HEK293 (cell line): Measurements from ENCODE around the gene HOXD3.

Experiments used
- KLF1 ChIP-seq: fragments of 450-650 bp; formaldehyde crosslinking; IDR thresholded peaks from 2 replicates; pipeline ENCODE4 v1.5.1; 2016; ENCODE audit warnings: missing biosample characterization, missing genetic modification characterization
- ZNF112 ChIP-seq: fragments of 450-650 bp; formaldehyde crosslinking; IDR thresholded peaks from 2 replicates; pipeline ENCODE4 v1.5.0; 2017; ENCODE audit warnings: missing biosample characterization, missing genetic modification characterization
- ZNF560 ChIP-seq: fragments of 450-650 bp; formaldehyde crosslinking; IDR thresholded peaks from 2 replicates; pipeline ENCODE4 v1.5.1; 2017; ENCODE audit warnings: missing biosample characterization, missing genetic modification characterization, borderline replicate concordance
- ZNF830 ChIP-seq: fragments of 450-650 bp; IDR thresholded peaks from 2 replicates; pipeline ENCODE4 v1.5.0; 2018; ENCODE audit warnings: missing biosample characterization, missing genetic modification characterization, low read depth, mild to moderate bottlenecking, moderate library complexity

Gene HOXD3

DNA sequence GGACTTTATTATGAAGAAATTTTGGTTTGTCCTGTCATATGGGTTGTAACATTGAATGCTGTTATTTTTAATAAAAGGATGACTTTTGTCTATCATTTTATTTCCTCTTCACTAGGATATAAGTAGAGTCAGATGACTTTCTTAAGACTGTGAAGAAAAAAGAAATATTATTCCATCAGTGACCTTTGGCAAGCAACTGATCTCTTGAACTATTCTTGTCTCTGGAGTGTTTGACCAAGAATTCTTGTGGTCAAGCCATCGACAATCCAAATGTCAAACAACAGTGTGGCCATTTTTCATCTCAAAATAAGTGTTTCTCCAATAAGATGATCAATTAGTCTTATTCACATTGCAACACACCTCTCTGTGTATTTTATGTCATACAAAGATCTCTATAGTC, 56.3 kb downstream of the HOXD3 start (continued):
- no peak for TF ChIP-seq ZNF830 (tag by site-specific recombination)
- no peak for TF ChIP-seq ZNF560 (tag by site-specific recombination)
- no peak for TF ChIP-seq ZNF112
- TF ChIP-seq KLF1 (tag by site-specific recombination): no peak
